ENCODE measurements around the gene FOXG1. TPM values are rescaled to one million over a fixed set of nuclear protein-coding genes. Genes with fewer than 3 reads are reported as not detected.

Gene FOXG1
- total and polyA plus RNA-seq, 8 donors, result not detected

- no peak for FAIRE-seq
- no peak for ATAC-seq
- no peak for TF ChIP-seq CTCF (IDR thresholded peaks at IDR 0.05)
- WGBS, 2 donors, result 5 to 7% methylated on average over 62 to 100 of the region's 100 CpGs
- no peaks in the 10 kb centered on the region for H3K4me1 ChIP-seq
- H3K27ac ChIP-seq, result no peak overlapping the region
- peak overlapping the region in 2 of 4 donors; percentile 14 to 39 for H3K4me3 ChIP-seq
- intact Hi-C loops (cut with DNase I), result no loop called here
- no peaks in the 10 kb centered on the region for H3K9me3 ChIP-seq
- DNase-seq, result no peak
- peaks cover 6 to 81% (median 36%) of the 10 kb centered on the region in 4 donors for H3K27me3 ChIP-seq
- no peaks in the 10 kb centered on the region for H3K36me3 ChIP-seq
These were observed 654 bp downstream of the FOXG1 start for GRCh38 chr14:28767030-28767852.

GRCh38 chr14:28767853-28768741, 1.5 kb downstream of the FOXG1 start:
- ATAC-seq (peak in 2 of 4 donors; percentile 32 to 65), DNase-seq (peak in 1 of 6 donors; percentile 72), FAIRE-seq (no peak)
- Histone ChIP-seq H3K4me3 (no peak overlapping the region), H3K36me3 (no peaks in the 10 kb centered on the region), H3K4me1 (no peaks in the 10 kb centered on the region), H3K9me3 (no peaks in the 10 kb centered on the region), H3K27me3 (peaks cover 6 to 81% (median 32%) of the 10 kb centered on the region in 4 donors), H3K27ac (no peak overlapping the region)
- no peak for TF ChIP-seq CTCF (IDR thresholded peaks at IDR 0.05)
- intact Hi-C loops (cut with DNase I), result no loop called here
- 10% methylated on average over 74 to 77 of the region's 77 CpGs for WGBS, 2 donors

GRCh38 chr14:28769276-28769880, 2.8 kb downstream of the FOXG1 start:
- intact Hi-C loops (cut with DNase I), result no loop called here
- no peaks in the 10 kb centered on the region for H3K4me1 ChIP-seq
- H3K4me3 ChIP-seq, result no peak overlapping the region
- H3K27ac ChIP-seq, result no peak overlapping the region
- FAIRE-seq (no peak), DNase-seq (no peak), ATAC-seq (no peak)
- H3K27me3 ChIP-seq, result peaks cover 6 to 81% (median 29%) of the 10 kb centered on the region in 4 donors
- 34% methylated on average over 4 of the region's 4 CpGs for WGBS, 2 donors
- H3K36me3 ChIP-seq, result no peaks in the 10 kb centered on the region
- no peaks in the 10 kb centered on the region for H3K9me3 ChIP-seq
- no peak for TF ChIP-seq CTCF (IDR thresholded peaks at IDR 0.05)

GRCh38 chr14:28770061-28770460, 3.5 kb downstream of the FOXG1 start:
- Histone ChIP-seq H3K27me3 (peaks cover 6 to 82% (median 28%) of the 10 kb centered on the region in 4 donors), H3K4me3 (no peak overlapping the region), H3K4me1 (no peaks in the 10 kb centered on the region), H3K27ac (no peak overlapping the region), H3K9me3 (no peaks in the 10 kb centered on the region), H3K36me3 (no peaks in the 10 kb centered on the region)
- ATAC-seq (no peak), DNase-seq (no peak), FAIRE-seq (peak; percentile 29)
- 21 to 51% methylated on average over 1 of the region's 1 CpG for WGBS, 2 donors
- intact Hi-C loops (cut with DNase I), result no loop called here
- no peak for TF ChIP-seq CTCF (IDR thresholded peaks at IDR 0.05)
